NCI-H226 (cell line): ENCODE results near the gene LDLR.
"Not testable (repeated sequence)": the region's sequence is repeated elsewhere in the genome, so short reads cannot be mapped to it uniquely, and the experiment has no call there.

ENCODE experiments used
- DNase-seq: peaks from one replicate; pipeline ENCODE4 v3.0.0-alpha.2; 2015

The LDLR gene

GRCh38 chr19:11176466-11177193 lies 87.4 kb downstream of the LDLR start:
- DNase-seq = no peak

- DNase-seq = no peak
Observed at GRCh38 chr19:11177592-11177991, 88.3 kb downstream of the LDLR start.

- DNase-seq = not testable (repeated sequence)
Observed at GRCh38 chr19:11179145-11179465, 89.8 kb downstream of the LDLR start.

- no peak for DNase-seq
Observed at GRCh38 chr19:11179716-11180297, 90.5 kb downstream of the LDLR start.

- no peak for DNase-seq
Observed at GRCh38 chr19:11180346-11180745, 91.1 kb downstream of the LDLR start.

- DNase-seq = not testable (repeated sequence)
Observed at GRCh38 chr19:11180975-11181374, 91.7 kb downstream of the LDLR start.

GRCh38 chr19:11181488-11181887 lies 92.2 kb downstream of the LDLR start:
- DNase-seq = no peak
